Measurements from ENCODE around the gene ZBTB44. TPM values are rescaled to one million over a fixed set of nuclear protein-coding genes. Genes with fewer than 3 reads are reported as not detected.

The ZBTB44 gene
- total RNA-seq, 4 donors from 2014 or later = 35.8 to 52.7 (median 45.7) TPM

DNA sequence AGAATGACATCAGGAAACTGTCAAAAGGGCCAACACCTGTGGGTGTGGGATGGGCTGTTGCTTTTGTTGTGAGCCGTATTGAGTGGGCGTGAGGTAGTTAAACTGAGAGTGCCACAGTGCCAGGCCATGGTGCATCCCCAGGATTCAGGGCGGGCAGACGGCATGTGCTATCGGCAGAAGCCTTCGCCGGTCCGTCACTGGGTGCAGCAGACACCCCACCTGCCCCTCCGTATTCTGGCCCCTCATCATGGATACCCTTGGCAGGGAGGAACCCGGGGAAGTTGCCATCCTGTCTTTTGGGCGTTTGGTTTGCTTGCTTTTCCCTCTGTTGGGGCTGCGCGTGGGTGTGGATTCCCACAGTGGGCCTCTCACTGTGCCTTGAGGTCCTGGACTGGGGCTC, 127.6 kb downstream of the ZBTB44 start:
- no peak for TF ChIP-seq CTCF (IDR thresholded peaks at IDR 0.05)
- TF ChIP-seq POLR2A (IDR thresholded peaks at IDR 0.05) = no peak
- DNase-seq (ENCODE audit: low spot score in 2 of 2) = no peak
- no peak overlapping the region for H3K4me3 ChIP-seq (ENCODE audit: low read depth, poor library complexity, severe bottlenecking)
- intact Hi-C loops (cut with DNase I; ENCODE audit: low total_unique reads) = no loop called here
- 91 to 92% methylated on average over 12 to 13 of the region's 13 CpGs for WGBS, 2 donors

- intact Hi-C loops (cut with DNase I; ENCODE audit: low total_unique reads) = no loop called here
- H3K4me3 ChIP-seq (ENCODE audit: low read depth, poor library complexity, severe bottlenecking) = no peak overlapping the region
- WGBS, 2 donors = 77% methylated on average over 11 of the region's 11 CpGs
- no peak for DNase-seq (ENCODE audit: low spot score in 2 of 2)
- TF ChIP-seq POLR2A (IDR thresholded peaks at IDR 0.05) (no peak), CTCF (IDR thresholded peaks at IDR 0.05) (no peak)
Measured at GRCh38 chr11:130183878-130184610, 130.7 kb downstream of the ZBTB44 start.

DNA sequence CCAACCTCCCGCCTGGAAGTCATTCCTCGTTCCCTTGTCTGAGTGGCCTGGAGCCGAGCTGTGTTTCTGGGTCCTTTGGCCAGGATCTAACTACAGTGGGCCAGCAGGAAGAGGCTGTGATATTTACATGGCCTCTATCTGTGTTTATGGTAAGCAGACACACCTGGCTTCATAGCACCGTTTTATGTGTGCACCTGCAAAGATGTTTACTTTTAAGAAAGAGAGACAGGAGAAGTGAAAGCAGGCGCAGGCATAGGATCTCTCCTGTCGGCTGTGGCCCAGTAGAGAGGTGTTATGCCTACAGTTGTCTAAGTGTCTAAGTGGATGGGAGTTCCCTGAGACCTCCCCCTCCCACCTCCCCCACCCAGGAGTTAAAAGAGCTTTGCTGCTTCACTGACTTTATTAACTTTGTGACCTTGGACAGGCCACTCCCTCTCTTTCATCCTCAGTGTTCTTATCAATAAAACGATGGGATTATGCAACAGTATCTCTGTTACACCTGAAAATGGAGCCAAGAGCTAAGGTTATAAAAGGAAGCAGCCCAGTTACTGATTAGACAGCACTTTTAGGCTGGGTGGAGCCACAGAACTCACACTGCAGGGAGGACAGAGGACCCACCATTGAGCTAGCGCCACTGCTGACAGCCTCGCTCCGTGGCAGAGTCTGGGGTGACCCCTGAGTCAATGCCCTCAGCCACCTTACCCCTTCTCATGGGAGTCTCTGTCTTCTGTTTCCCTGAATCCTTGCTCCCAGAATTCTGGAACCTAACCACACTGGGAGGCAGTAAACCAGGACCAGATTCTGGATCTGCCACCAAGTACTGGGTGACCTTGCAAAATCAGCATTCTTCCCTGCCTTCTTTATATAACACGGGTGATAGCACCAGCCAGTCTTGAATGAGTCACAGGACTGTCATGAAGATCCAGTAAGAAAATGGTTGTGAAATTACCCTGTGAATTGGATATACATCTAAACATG, 133.1 kb downstream of the ZBTB44 start:
- TF ChIP-seq POLR2A (IDR thresholded peaks at IDR 0.05) (no peak), CTCF (IDR thresholded peaks at IDR 0.05) (no peak)
- H3K4me3 ChIP-seq (ENCODE audit: low read depth, poor library complexity, severe bottlenecking) = no peak overlapping the region
- intact Hi-C loops (cut with DNase I; ENCODE audit: low total_unique reads) = no loop called here
- 44 to 51% methylated on average over 11 of the region's 11 CpGs for WGBS, 2 donors
- DNase-seq (ENCODE audit: low spot score in 2 of 2) = no peak

DNA sequence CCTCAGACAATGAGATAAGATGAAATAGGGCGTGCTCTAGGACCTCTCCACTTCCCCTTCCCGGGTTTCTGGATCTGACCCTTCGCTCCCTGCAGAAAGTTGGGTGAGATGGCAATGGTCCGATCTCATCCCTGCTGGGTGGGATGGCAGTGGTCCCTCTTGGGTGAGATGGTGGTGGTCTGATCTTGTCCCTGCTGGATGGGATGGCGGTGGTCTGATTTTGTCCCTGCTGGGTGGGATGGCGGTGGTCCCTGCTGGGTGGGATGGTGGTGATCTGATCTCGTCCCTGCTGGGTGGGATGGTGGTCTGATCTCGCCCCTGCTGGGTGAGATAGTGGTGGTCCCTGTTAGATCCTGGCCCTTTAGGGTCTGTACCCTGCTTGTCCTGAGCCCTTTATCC, 133.8 kb downstream of the ZBTB44 start:
- intact Hi-C loops (cut with DNase I; ENCODE audit: low total_unique reads) = no loop called here
- no peak for TF ChIP-seq CTCF (IDR thresholded peaks at IDR 0.05)
- no peak for TF ChIP-seq POLR2A (IDR thresholded peaks at IDR 0.05)
- no peak overlapping the region for H3K4me3 ChIP-seq (ENCODE audit: low read depth, poor library complexity, severe bottlenecking)
- 75 to 83% methylated on average over 8 of the region's 8 CpGs for WGBS, 2 donors
- DNase-seq (ENCODE audit: low spot score in 2 of 2) = no peak

DNA sequence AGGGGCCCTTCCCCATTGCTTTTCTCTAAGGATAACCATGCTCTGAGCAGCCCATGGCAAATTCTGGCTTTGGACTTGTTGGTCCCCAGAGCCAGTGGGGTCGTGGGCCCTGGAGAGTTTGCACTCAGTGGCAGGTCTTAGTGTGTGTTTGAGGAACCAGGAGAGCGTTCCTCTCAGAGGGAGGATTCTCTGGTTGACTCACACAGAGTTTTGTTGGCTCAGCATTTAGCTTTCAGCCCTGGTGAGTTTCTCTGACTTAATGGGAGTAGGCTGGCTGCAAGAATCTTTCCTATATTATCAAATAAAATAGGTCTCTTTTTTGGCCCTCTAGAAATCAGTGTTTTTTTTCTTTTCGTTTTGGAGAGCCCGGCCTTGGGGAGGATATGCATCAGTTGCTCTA, 134.2 kb downstream of the ZBTB44 start:
- no peak for TF ChIP-seq CTCF (IDR thresholded peaks at IDR 0.05)
- TF ChIP-seq POLR2A (IDR thresholded peaks at IDR 0.05) = no peak
- H3K4me3 ChIP-seq (ENCODE audit: low read depth, poor library complexity, severe bottlenecking) = no peak overlapping the region
- WGBS, 2 donors = 33 to 50% methylated on average over 4 of the region's 4 CpGs
- no peak for DNase-seq (ENCODE audit: low spot score in 2 of 2)
- intact Hi-C loops (cut with DNase I; ENCODE audit: low total_unique reads) = no loop called here
